Endodermal cell (in vitro differentiated cells): ENCODE measurements around the gene CSNK1G3. TPM values are rescaled to one million over a fixed set of nuclear protein-coding genes. Genes with fewer than 3 reads are reported as not detected.

Experiments
- DNase-seq: peaks from one replicate; pipeline ENCODE4 v3.0.0-alpha.2; 2017
- H3K27ac ChIP-seq: 2 replicates; pipeline ENCODE4 v1.5.1; 2013; ENCODE audit warnings: mild to moderate bottlenecking, low read depth, low read length, moderate library complexity
- H3K27me3 ChIP-seq: 2 replicates; pipeline ENCODE4 v1.6.1; 2013; ENCODE audit warnings: mild to moderate bottlenecking, low read length, moderate library complexity; ENCODE audit not compliant: insufficient read depth, control insufficient read depth, poor library complexity, severe bottlenecking
- H3K36me3 ChIP-seq: 2 replicates; pipeline ENCODE4 v1.7.0; 2013; ENCODE audit warnings: mild to moderate bottlenecking, low read length, moderate library complexity; ENCODE audit not compliant: control insufficient read depth, insufficient read depth
- H3K4me1 ChIP-seq: one replicate; pipeline ENCODE4 v1.7.0; 2013; ENCODE audit warnings: low read length; ENCODE audit not compliant: control insufficient read depth, insufficient read depth
- H3K4me3 ChIP-seq: 2 replicates; pipeline ENCODE4 v1.5.1; 2013; ENCODE audit warnings: mild to moderate bottlenecking, low read length, moderate library complexity
- H3K9ac ChIP-seq: 2 replicates; pipeline ENCODE4 v1.6.1; 2013; ENCODE audit warnings: mild to moderate bottlenecking, low read length, moderate library complexity; ENCODE audit not compliant: poor library complexity, severe bottlenecking; ENCODE audit errors: extremely low read depth
- H3K9me3 ChIP-seq: 2 replicates; pipeline ENCODE4 v1.6.1; 2013; ENCODE audit warnings: mild to moderate bottlenecking, low read length, moderate library complexity; ENCODE audit not compliant: control insufficient read depth
- H3K27ac Mint-ChIP-seq: 2 replicates; pipeline ENCODE4 v1.8.0; 2020; ENCODE audit warnings: mixed read lengths
- H3K27me3 Mint-ChIP-seq: 2 replicates; pipeline ENCODE4 v1.8.0; 2021; ENCODE audit warnings: mild to moderate bottlenecking, mixed read lengths; ENCODE audit not compliant: insufficient read depth
- H3K36me3 Mint-ChIP-seq: 2 replicates; pipeline ENCODE4 v1.8.0; 2020; ENCODE audit warnings: low read depth, mixed read lengths
- H3K4me1 Mint-ChIP-seq: 2 replicates; pipeline ENCODE4 v1.8.0; 2020; ENCODE audit warnings: mixed read lengths
- H3K4me3 Mint-ChIP-seq: 2 replicates; pipeline ENCODE4 v1.8.0; 2020; ENCODE audit warnings: mild to moderate bottlenecking, moderate library complexity, mixed read lengths
- H3K9me3 Mint-ChIP-seq: 2 replicates; pipeline ENCODE4 v1.8.0; 2020; ENCODE audit warnings: mild to moderate bottlenecking, mixed read lengths
- CTCF ChIP-seq: fragments of 200-600 bp; sonication (generic); conservative IDR thresholded peaks from 2 replicates; pipeline ENCODE4 v1.5.0; 2021; ENCODE audit warnings: antibody characterized with exemption, mild to moderate bottlenecking
- WGBS, 2 experiments: methylation state at CpG; one replicate each; pipeline versions ENCODE4 v1.1.5 to v1.1.7; 2013; ENCODE audit warnings: missing lambda C conversion rate in 2 of 2, mixed read lengths in 1 of 2; ENCODE audit not compliant: insufficient coverage in 1 of 2, insufficient read length in 1 of 2; 5-methylcytosine and 5-hydroxymethylcytosine counted together
- total RNA-seq, 2 donors: library from RNA; stranded (reverse); fragmentation: NEBNext Ultra II Directional in 1 of 2; extraction: Animal tissue kit (Norgen Biotek cat#: 25700) in 1 of 2; gene quantifications; 2 replicates in 1 of 2; 3 replicates in 1 of 2; pipeline ENCODE4 v1.2.1, GENCODE V29; 2021

Gene CSNK1G3
- total RNA-seq, 2 donors from 2014 or later: 47.5 to 48.4 TPM

DNA sequence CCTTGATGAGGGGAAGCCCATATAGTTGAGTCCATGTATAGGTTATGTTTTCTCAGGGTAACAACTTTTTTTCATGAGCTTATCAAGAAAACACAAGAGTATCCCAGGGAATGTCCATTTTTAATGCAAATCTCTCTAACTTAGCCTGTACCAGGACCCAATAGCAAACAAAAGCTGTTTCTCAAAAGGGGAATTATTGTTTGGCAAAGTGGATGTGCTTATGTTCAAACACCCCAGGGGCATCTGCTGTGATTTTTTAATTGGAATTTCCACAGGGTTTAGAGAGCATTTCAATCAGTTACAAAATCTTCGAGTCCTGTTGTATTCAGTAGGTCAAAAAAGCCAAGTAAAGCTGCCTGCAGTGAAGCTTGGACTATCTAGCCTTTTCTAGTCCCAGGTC, 33.4 kb upstream of the CSNK1G3 start:
- no peak overlapping the region for H3K9ac ChIP-seq
- Mint-ChIP-seq H3K9me3 (no peaks in the 10 kb centered on the region), H3K4me3 (no peak overlapping the region), H3K36me3 (no peaks in the 10 kb centered on the region), H3K27ac (no peak overlapping the region), H3K4me1 (peaks cover 3% of the 10 kb centered on the region), H3K27me3 (peaks cover 1% of the 10 kb centered on the region)
- 83 to 100% methylated on average over 1 of the region's 1 CpG for WGBS, 2 experiments
- H3K9me3 ChIP-seq: no peaks in the 10 kb centered on the region
- no peak for DNase-seq
- H3K4me1 ChIP-seq: no peaks in the 10 kb centered on the region
- H3K27ac ChIP-seq: no peak overlapping the region
- H3K27me3 ChIP-seq: no peaks in the 10 kb centered on the region
- H3K4me3 ChIP-seq: no peak overlapping the region
- H3K36me3 ChIP-seq: no peaks in the 10 kb centered on the region
- no peak for TF ChIP-seq CTCF

DNA sequence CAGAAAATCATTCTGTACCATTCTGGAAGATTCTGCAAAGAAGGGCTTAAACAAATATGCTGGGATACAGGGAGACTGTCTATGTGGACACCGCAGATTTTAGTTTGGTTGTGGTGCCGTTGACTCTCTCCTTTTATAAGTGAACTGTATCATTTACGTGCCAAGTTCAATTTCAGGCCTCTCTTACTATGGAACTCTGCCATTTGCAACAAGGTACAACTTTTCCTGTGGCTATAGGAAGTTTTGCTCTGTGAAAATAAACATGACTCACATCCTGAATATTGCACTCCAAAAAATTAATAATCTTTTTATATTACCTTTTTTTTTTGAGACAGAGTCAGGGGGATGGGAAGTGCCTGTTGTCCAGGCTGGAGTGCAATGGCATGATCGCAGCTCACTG, 29.7 kb upstream of the CSNK1G3 start:
- Mint-ChIP-seq H3K27ac (no peak overlapping the region), H3K4me3 (no peak overlapping the region), H3K36me3 (no peaks in the 10 kb centered on the region), H3K4me1 (peaks cover 3% of the 10 kb centered on the region), H3K27me3 (peaks cover 1% of the 10 kb centered on the region), H3K9me3 (no peaks in the 10 kb centered on the region)
- no peak for TF ChIP-seq CTCF
- Histone ChIP-seq H3K27me3 (no peaks in the 10 kb centered on the region), H3K4me1 (no peaks in the 10 kb centered on the region), H3K9ac (no peak overlapping the region), H3K27ac (no peak overlapping the region), H3K9me3 (no peaks in the 10 kb centered on the region), H3K4me3 (no peak overlapping the region), H3K36me3 (no peaks in the 10 kb centered on the region)
- DNase-seq: no peak
- WGBS, 2 experiments: 89 to 93% methylated on average over 4 of the region's 4 CpGs

- no peak overlapping the region for H3K27ac Mint-ChIP-seq
- no peaks in the 10 kb centered on the region for H3K36me3 ChIP-seq
- no peaks in the 10 kb centered on the region for H3K27me3 Mint-ChIP-seq
- no peaks in the 10 kb centered on the region for H3K9me3 Mint-ChIP-seq
- H3K9ac ChIP-seq: no peak overlapping the region
- no peaks in the 10 kb centered on the region for H3K27me3 ChIP-seq
- no peaks in the 10 kb centered on the region for H3K36me3 Mint-ChIP-seq
- TF ChIP-seq CTCF: no peak
- no peaks in the 10 kb centered on the region for H3K9me3 ChIP-seq
- H3K27ac ChIP-seq: no peak overlapping the region
- H3K4me1 Mint-ChIP-seq: peaks cover 3% of the 10 kb centered on the region
- DNase-seq: no peak
- H3K4me1 ChIP-seq: no peaks in the 10 kb centered on the region
- no peak overlapping the region for H3K4me3 ChIP-seq
- no peak overlapping the region for H3K4me3 Mint-ChIP-seq
Measured at GRCh38 chr5:123483446-123484077, 28.4 kb upstream of the CSNK1G3 start.
